ENCODE measurements around the gene FBXO36. TPM values are rescaled to one million over a fixed set of nuclear protein-coding genes. Genes with fewer than 3 reads are reported as not detected.

FBXO36 gene
- total and polyA plus RNA-seq, 2 of the 8 experiments (the other 6 are each of a cell fraction or from before 2014, with no cell fraction given): 3.4 TPM

DNA sequence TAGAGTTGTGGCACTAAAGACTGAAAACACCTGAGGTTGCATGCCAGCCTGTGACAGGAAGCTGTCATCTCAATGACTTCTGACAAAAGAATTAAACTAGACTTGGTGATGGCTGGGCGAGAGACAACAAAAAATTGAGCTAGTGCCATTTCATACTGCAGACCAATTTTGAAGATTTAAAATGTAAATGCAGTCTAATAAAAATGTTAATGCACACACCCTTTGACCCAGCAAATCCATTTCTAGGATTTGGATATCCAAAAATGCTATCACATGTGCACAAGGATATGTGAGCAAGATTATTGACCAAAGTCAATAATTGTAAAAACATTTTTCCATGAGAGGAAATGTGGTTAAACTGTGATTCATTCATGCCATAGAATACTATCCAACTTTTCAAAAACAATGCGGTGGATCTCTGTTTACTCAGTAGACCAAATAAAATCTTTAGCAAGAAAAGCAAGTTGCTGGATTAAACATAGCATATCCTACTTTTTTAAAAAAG is 5.6 kb downstream of the FBXO36 start:
- POLR2A ChIA-PET (ENCODE audit: partially characterized antibody): no interaction called here
- H3K56ac ChIP-seq (replicated peaks; ENCODE audit: insufficient read length, low read depth, low read length): no peak overlapping the region
- no peak for FAIRE-seq

More for the DNA sequence above, 5.6 kb downstream of the FBXO36 start:
- Histone ChIP-seq H3K4me2 (ENCODE audit: insufficient read depth in 1 of 2, low read depth in 2 of 2, low read length in 2 of 2) (no peak overlapping the region), H2BK20ac (ENCODE audit: low read length) (no peak overlapping the region), H2BK120ac (replicated peaks; ENCODE audit: low read depth, low read length) (no peak overlapping the region), H3K9ac (replicated peaks in 1 of 4; ENCODE audit: extremely low read depth in 1 of 4, low read depth in 3 of 4, low read length in 3 of 4) (no peak overlapping the region), H3K23ac (ENCODE audit: insufficient read length) (no peak overlapping the region), H2AK5ac (ENCODE audit: low read depth, low read length) (no peak overlapping the region), H3K9me3 (ENCODE audit: insufficient read depth in 2 of 2, low read depth in 1 of 2, low read length in 1 of 2) (no peaks in the 10 kb centered on the region), H2AFZ (ENCODE audit: low read length) (no peak overlapping the region), H2BK5ac (ENCODE audit: low read depth, low read length) (no peak overlapping the region), H3K14ac (ENCODE audit: insufficient read length) (no peak overlapping the region), H4K5ac (ENCODE audit: insufficient read length, low read depth, low read length) (no peak overlapping the region), H3K36me3 (ENCODE audit: control insufficient read depth in 2 of 4, insufficient read depth in 4 of 4, low read length in 3 of 4) (no peaks in the 10 kb centered on the region), H3K27ac (ENCODE audit: low read depth, low read length) (no peak overlapping the region), H4K91ac (replicated peaks; ENCODE audit: insufficient read length, low read length) (no peak overlapping the region), H3K79me1 (ENCODE audit: low read depth, low read length) (no peaks in the 10 kb centered on the region), H3K23me2 (ENCODE audit: low read depth, low read length) (no peaks in the 10 kb centered on the region; the same call in 1 of the 2 replicates), H3K18ac (ENCODE audit: extremely low read depth, low read length) (no peak overlapping the region), H4K20me1 (replicated peaks in 1 of 2; ENCODE audit: control insufficient read depth in 1 of 2, insufficient read depth in 2 of 2, low read length in 2 of 2) (no peaks in the 10 kb centered on the region), H4K8ac (ENCODE audit: extremely low read depth, insufficient read depth, low read length) (no peak overlapping the region), H2BK15ac (ENCODE audit: low read length) (no peak overlapping the region), H3K79me2 (ENCODE audit: control insufficient read depth in 1 of 2, insufficient read depth in 2 of 2, low read length in 2 of 2) (peaks cover 0 to 17% of the 10 kb centered on the region in 2 experiments; a peak in 1 of 4 replicates), H2BK12ac (ENCODE audit: low read depth, low read length) (no peak overlapping the region), H3K4ac (replicated peaks; ENCODE audit: insufficient read length, low read depth, low read length) (no peak overlapping the region), H3K4me1 (replicated peaks in 1 of 4; ENCODE audit: control insufficient read depth in 3 of 4, insufficient read depth in 4 of 4, low read length in 3 of 4) (no peaks in the 10 kb centered on the region; a peak in 1 of 7 replicates), H3K4me3 (ENCODE audit: extremely low read depth in 1 of 4, insufficient read depth in 2 of 4, low read depth in 3 of 4, low read length in 4 of 4) (no peak overlapping the region), H3K27me3 (replicated peaks in 1 of 4; ENCODE audit: control insufficient read depth in 3 of 4, extremely low read depth in 1 of 4, insufficient read depth in 3 of 4, low read length in 3 of 4) (no peaks in the 10 kb centered on the region)
- DNase-seq (ENCODE audit: low read depth in 1 of 2, low spot score in 2 of 2): no peak
- CTCF ChIA-PET (ENCODE audit: partially characterized antibody): interaction anchor here (0.7 to 2.5 kb wide), 2 partner anchors 140 to 222 kb away, joined by 3 to 7 read pairs; partner anchors contain the start of gene SLC16A14
- WGBS, 2 experiments (ENCODE audit: extremely low coverage in 1 of 2, insufficient coverage in 1 of 2, insufficient read length in 1 of 2, insufficient replicate concordance in 2 of 2, low coverage in 1 of 2, low lambda C conversion rate in 2 of 2, missing lambda C conversion rate in 1 of 2): 96% methylated on average over 2 of the region's 2 CpGs; no CpG with 5 or more reads in 1 of the 2 experiments
- TF ChIP-seq SP2 (IDR thresholded peaks at IDR 0.05; ENCODE audit: low read length): no peak
- no peak for TF ChIP-seq BACH1 (IDR thresholded peaks at IDR 0.05; ENCODE audit: low read length)
- TF ChIP-seq GTF2F1 (IDR thresholded peaks at IDR 0.05; ENCODE audit: borderline replicate concordance, low read depth, low read length): no peak
- TF ChIP-seq SIX5 (IDR thresholded peaks at IDR 0.05; ENCODE audit: low read depth, low read length): no peak
- no peak for TF ChIP-seq PHF8 (conservative IDR thresholded peaks at IDR 0.05; ENCODE audit: low read depth, low read length)
- TF ChIP-seq SP4 (IDR thresholded peaks at IDR 0.05; ENCODE audit: low read length): no peak
- TF ChIP-seq CHD2 (IDR thresholded peaks at IDR 0.05; ENCODE audit: low read length): no peak
- TF ChIP-seq, protein P1, sequence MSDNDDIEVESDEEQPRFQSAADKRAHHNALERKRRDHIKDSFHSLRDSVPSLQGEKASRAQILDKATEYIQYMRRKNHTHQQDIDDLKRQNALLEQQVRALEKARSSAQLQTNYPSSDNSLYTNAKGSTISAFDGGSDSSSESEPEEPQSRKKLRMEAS (IDR thresholded peaks at IDR 0.05): no peak
- TF ChIP-seq, protein P2, sequence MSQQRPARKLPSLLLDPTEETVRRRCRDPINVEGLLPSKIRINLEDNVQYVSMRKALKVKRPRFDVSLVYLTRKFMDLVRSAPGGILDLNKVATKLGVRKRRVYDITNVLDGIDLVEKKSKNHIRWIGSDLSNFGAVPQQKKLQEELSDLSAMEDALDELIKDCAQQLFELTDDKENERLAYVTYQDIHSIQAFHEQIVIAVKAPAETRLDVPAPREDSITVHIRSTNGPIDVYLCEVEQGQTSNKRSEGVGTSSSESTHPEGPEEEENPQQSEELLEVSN (IDR thresholded peaks at IDR 0.05): no peak
- TF ChIP-seq KDM1A (IDR thresholded peaks at IDR 0.05; ENCODE audit: borderline replicate concordance, low read length): no peak
